ENCODE results near the gene TMEM255B.
A peak's percentile ranks its signal among the peaks of the same experiment; 100 is the strongest.
"Not testable (repeated sequence)": the region's sequence is repeated elsewhere in the genome, so short reads cannot be mapped to it uniquely, and the experiment has no call there.

Gene TMEM255B

GRCh38 chr13:113758651-113759524 is at the start of gene TMEM255B:
TSS of gene TMEM255B (plus strand) at chr13:113759226. CDS start at chr13:113759270, 44 bp downstream.
- DNase-seq, result peak; percentile 75 to 76

GRCh38 chr13:113722921-113723320 is 36.1 kb upstream of the TMEM255B start:
- DNase-seq, result no peak

- no peak for DNase-seq
These were observed 35.5 kb upstream of the TMEM255B start for GRCh38 chr13:113723410-113724015.

- DNase-seq, result no peak
These were observed 34.8 kb upstream of the TMEM255B start for GRCh38 chr13:113724016-113724758.

GRCh38 chr13:113724780-113725315 is 34.2 kb upstream of the TMEM255B start:
- peak; percentile 55 to 68 for DNase-seq

- not testable (repeated sequence) for DNase-seq
These were observed 33.5 kb upstream of the TMEM255B start for GRCh38 chr13:113725329-113726105.

- not testable (repeated sequence) for DNase-seq
These were observed 32.8 kb upstream of the TMEM255B start for GRCh38 chr13:113726106-113726821.

GRCh38 chr13:113726961-113727411 is 32.0 kb upstream of the TMEM255B start:
- no peak for DNase-seq

- DNase-seq, result no peak
These were observed 30.4 kb upstream of the TMEM255B start for GRCh38 chr13:113728571-113729054.

GRCh38 chr13:113729187-113730019 is 29.6 kb upstream of the TMEM255B start:
- no peak for DNase-seq

GRCh38 chr13:113730258-113730691 is 28.8 kb upstream of the TMEM255B start:
- DNase-seq, result no peak

GRCh38 chr13:113730831-113731191 is 28.2 kb upstream of the TMEM255B start:
- no peak for DNase-seq

- DNase-seq, result no peak
These were observed 27.5 kb upstream of the TMEM255B start for GRCh38 chr13:113731192-113732175.

- DNase-seq, result no peak
These were observed 26.7 kb upstream of the TMEM255B start for GRCh38 chr13:113732176-113732960.

GRCh38 chr13:113732961-113733950 is 25.8 kb upstream of the TMEM255B start:
- no peak for DNase-seq

GRCh38 chr13:113734099-113734825 is 24.8 kb upstream of the TMEM255B start:
- DNase-seq, result no peak

- no peak for DNase-seq
These were observed 24.2 kb upstream of the TMEM255B start for GRCh38 chr13:113734826-113735125.

All from inflammatory macrophage treated with lipopolysaccharide for 1 hour (primary cell).